Stimulated activated effector memory CD8-positive, alpha-beta T cell treated with anti-CD3 and anti-CD28 coated beads, Interleukin-12 subunit alpha, Interleukin-12 subunit beta, amount 100 ng/mL, for 72 hours (primary cell): ENCODE results near the gene BEGAIN.
A peak's percentile ranks its signal among the peaks of the same experiment; 100 is the strongest.

ENCODE experiments used
- ATAC-seq: fragments of 150-1000 bp; cut with Tn5 transposase; 2 replicates; pipeline ENCODE4 v1.10.0; 2021
- DNase-seq, 2 donors: peaks; one replicate each; pipeline ENCODE4 v3.0.0; 2021 to 2022; ENCODE audit warnings: low spot score in 2 of 2
- H3K27ac Mint-ChIP-seq: one replicate; pipeline ENCODE4 v1.8.0; 2022; ENCODE audit warnings: mild to moderate bottlenecking, mixed read lengths
- H3K36me3 Mint-ChIP-seq: one replicate; pipeline ENCODE4 v1.8.0; 2022; ENCODE audit warnings: mild to moderate bottlenecking, mixed read lengths
- H3K4me1 Mint-ChIP-seq: one replicate; pipeline ENCODE4 v1.8.0; 2022; ENCODE audit warnings: mixed read lengths
- H3K4me3 Mint-ChIP-seq: one replicate; pipeline ENCODE4 v1.8.0; 2022; ENCODE audit warnings: mild to moderate bottlenecking, mixed read lengths
- H3K9me3 Mint-ChIP-seq: one replicate; pipeline ENCODE4 v1.8.0; 2022; ENCODE audit warnings: mixed read lengths

The BEGAIN gene

GRCh38 chr14:100592461-100592891 lies 5.3 kb upstream of the BEGAIN start:
- no peaks in the 10 kb centered on the region for H3K9me3 Mint-ChIP-seq
- H3K4me1 Mint-ChIP-seq, result no peaks in the 10 kb centered on the region
- H3K4me3 Mint-ChIP-seq, result no peak overlapping the region
- H3K27ac Mint-ChIP-seq, result no peak overlapping the region
- ATAC-seq (peak; percentile 19), DNase-seq (no peak)
- no peaks in the 10 kb centered on the region for H3K36me3 Mint-ChIP-seq

GRCh38 chr14:100591453-100592371 lies 4.5 kb upstream of the BEGAIN start:
- no peak overlapping the region for H3K27ac Mint-ChIP-seq
- no peak overlapping the region for H3K4me3 Mint-ChIP-seq
- no peaks in the 10 kb centered on the region for H3K36me3 Mint-ChIP-seq
- H3K9me3 Mint-ChIP-seq, result no peaks in the 10 kb centered on the region
- ATAC-seq, result no peak
- no peak for DNase-seq
- no peaks in the 10 kb centered on the region for H3K4me1 Mint-ChIP-seq

DNA sequence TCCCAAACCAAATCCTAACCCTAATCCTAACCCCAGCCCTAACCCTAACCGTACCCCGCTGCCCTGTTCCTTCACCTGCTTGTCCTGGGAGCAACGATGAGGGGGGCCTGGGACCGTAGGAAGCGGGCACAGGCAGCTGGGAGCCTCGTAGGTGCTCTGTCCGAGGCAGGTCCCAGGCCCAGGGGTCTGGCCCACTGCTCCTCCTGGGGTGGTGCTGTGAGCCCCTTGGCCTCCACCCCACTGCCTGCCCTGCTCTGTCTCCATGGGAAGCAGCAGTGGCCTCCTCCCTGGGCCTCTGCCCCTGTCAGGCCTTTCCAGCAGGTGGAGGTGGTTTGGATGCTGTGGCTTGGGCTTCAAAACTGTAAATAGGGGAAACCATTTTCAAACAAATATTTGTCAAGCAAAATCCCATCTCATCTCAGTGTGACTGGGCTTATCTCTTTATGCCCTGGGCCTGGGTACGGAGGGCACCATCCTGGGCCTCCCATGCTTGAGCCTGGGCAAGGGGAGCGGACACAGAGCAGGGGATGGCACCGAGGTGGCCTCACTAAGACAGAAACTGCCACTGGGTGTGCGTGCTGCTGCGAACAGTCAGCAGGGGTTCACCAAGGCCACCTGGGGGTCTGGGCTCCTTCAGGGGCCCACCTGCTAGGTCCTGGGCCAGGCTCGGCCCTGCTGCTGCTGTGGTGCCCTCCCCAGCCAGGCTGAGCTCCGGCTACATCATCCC lies 3.7 kb upstream of the BEGAIN start:
- Mint-ChIP-seq H3K36me3 (no peaks in the 10 kb centered on the region), H3K27ac (no peak overlapping the region), H3K9me3 (no peaks in the 10 kb centered on the region), H3K4me1 (no peaks in the 10 kb centered on the region), H3K4me3 (no peak overlapping the region)
- ATAC-seq (no peak), DNase-seq (no peak)

DNA sequence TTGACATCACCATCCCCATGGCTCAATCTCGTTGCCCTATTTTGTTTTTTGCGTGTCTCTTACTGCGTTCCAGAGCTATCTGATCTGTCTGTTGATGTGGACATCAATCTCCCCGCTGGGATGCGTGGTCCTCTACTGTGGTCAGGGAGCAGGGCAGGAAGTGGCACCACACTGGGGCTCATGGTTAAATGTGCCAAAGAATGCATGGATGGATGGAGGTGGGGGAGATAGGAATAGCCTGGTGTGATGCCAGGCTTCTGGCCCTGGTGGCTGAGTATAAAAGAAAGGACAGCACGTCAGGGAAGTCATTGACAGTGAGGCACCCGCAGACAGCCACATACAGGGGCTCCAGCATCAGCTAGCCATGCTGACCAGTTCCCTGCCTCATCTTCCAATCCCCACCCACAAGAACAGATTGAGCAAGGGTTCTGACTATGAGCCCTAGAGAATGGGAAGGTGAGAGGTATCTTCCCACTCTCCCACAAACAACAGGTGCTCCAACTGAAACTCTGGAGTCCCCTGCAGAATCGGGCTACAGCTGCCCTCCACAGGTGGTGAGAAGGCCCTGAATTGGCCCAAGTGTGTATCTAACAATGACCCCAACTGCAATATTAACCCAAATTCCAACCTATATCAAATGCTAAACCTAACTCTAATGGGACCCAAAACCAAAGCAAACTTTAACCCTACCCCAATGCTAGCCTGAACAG lies 2.7 kb upstream of the BEGAIN start:
- Mint-ChIP-seq H3K27ac (no peak overlapping the region), H3K36me3 (no peaks in the 10 kb centered on the region), H3K4me1 (no peaks in the 10 kb centered on the region), H3K4me3 (no peak overlapping the region), H3K9me3 (no peaks in the 10 kb centered on the region)
- ATAC-seq (no peak), DNase-seq (no peak)

DNA sequence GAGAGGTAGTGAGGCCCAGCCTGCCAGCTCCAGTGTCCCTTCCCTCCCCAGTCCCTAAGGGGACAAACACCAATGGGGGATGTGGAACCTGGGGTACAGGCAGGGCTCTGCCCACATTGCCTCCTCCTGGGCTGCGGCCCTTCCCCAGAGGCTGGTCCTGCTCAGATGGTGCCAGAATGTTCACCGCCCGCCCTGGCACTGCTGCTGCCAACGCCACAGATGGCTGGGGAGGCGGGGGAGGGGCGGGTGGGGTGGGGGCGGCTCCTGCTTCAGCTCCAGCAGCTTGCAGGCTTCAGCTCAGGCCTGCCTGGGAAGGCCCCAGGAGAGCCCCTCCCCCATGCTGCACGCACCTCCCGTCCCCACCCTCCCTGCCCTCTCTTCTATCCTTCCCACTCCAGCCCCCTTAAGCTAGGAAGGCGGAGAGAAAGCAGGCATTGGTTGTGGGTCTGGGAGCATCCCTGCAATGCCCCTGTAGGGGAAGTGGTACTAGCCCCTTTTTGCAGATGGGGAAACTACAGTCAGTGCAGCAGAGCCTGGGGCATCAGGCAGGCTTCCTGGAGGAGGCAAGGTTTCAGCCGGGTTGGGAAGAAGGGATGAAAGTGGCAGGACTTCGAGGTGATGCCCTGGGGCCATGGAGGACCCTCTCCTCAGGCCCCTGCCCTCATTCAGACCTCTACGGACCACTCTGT lies 2.0 kb upstream of the BEGAIN start:
- DNase-seq, result no peak

DNA sequence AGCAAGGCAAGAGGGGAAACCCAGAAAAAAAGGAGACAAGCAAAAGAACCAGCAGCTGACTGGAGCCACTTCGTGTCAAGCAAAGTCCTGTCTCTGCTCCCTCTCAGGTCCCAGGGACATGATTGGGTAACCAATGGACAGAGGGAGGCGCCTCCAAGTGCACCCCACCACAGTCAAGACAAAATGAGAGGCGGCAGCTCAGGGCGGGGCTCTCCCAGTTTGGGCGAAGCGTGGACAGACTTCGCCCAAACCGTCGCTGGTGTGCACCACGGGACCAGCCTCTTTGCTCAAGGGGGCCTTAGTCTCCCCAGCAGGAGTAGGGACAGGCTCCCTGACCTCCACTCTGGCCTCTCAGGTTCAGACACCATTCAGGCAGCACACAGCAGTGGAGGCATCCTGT lies 1.5 kb upstream of the BEGAIN start:
- peak overlapping the region; percentile 46 for H3K4me3 Mint-ChIP-seq
- DNase-seq (no peak), ATAC-seq (no peak)
- no peak overlapping the region for H3K27ac Mint-ChIP-seq
- no peaks in the 10 kb centered on the region for H3K36me3 Mint-ChIP-seq
- no peaks in the 10 kb centered on the region for H3K9me3 Mint-ChIP-seq
- no peaks in the 10 kb centered on the region for H3K4me1 Mint-ChIP-seq

More for the DNA sequence above, 2.0 kb upstream of the BEGAIN start:
- no peak overlapping the region for H3K4me3 Mint-ChIP-seq
- no peak overlapping the region for H3K27ac Mint-ChIP-seq
- no peak for ATAC-seq
- no peaks in the 10 kb centered on the region for H3K36me3 Mint-ChIP-seq
- H3K9me3 Mint-ChIP-seq, result no peaks in the 10 kb centered on the region
- H3K4me1 Mint-ChIP-seq, result no peaks in the 10 kb centered on the region

DNA sequence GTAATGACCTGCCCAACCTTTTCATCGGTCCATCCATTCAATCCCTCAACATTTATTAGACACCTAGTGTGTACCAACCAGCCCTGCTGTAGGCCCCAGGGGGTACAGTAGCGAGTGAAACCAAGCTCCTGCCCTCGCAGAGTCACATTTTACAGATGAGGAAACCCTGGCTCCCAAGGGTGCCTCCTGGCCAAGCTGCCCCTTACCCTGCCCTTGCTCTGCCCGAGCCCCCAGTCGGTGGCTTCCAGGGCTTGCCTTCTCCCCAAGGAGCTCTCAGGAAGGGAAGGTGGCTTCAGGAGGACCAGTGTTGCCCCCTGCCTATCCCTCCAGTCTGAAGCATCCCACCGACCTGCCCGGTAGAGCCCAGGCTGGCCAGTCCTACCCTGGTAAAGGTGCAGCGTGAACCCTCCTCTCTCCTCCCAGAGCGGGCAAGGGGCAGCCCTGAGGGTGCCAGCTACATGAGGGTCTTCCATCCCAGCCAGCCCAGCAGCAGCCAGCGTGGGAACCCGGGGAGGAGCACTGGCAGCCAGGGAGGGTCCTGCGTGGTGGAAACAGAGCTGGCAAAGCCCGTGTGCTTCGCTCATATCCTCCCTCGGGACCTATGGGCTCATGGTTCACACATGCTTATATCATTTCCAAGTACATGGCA lies 670 bp upstream of the BEGAIN start:
- Mint-ChIP-seq H3K4me1 (no peaks in the 10 kb centered on the region), H3K27ac (no peak overlapping the region), H3K36me3 (no peaks in the 10 kb centered on the region), H3K9me3 (no peaks in the 10 kb centered on the region), H3K4me3 (peak overlapping the region; percentile 46)
- DNase-seq, result no peak
- ATAC-seq, result no peak

DNA sequence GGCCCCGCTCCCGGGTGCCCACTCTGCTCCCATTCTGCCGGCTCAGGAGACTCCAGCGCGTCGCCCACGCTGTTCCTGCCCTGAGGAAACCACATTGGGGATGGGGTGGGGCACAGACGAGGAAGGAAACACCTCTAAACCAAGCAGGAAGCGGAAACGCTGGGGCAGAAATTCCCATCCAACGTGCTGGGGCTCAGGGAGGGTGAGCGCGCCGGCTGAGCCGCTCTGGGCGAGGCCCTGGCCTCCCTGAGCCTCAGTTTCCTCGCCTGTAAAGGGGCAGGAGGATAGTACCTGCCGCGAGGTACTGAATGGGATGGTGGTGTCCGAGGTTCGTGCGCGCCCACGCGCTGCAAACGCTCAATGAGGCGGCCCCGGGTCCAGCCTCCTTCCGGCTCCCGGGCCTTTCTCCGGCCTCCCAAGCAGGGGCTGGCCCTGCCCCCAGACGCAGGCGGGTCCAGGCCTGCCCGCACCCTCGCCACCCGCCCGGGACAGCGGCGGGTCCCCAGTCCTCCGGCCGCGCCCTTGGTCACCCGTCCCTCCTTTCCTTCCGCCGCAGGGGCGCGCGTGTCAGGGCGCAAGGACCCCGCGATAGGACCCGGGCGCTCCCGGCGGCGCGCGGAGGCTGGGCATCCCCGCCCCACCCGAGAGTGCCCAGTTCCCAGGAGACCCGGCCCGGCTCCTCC lies 673 bp downstream of the BEGAIN start:
- peak overlapping the region; percentile 55 for H3K4me3 Mint-ChIP-seq
- no peaks in the 10 kb centered on the region for H3K36me3 Mint-ChIP-seq
- H3K9me3 Mint-ChIP-seq, result no peaks in the 10 kb centered on the region
- ATAC-seq, result peak; percentile 24
- no peaks in the 10 kb centered on the region for H3K4me1 Mint-ChIP-seq
- DNase-seq, result no peak
- no peak overlapping the region for H3K27ac Mint-ChIP-seq

- ATAC-seq (no peak), DNase-seq (no peak)
- no peaks in the 10 kb centered on the region for H3K4me1 Mint-ChIP-seq
- H3K36me3 Mint-ChIP-seq, result no peaks in the 10 kb centered on the region
- H3K9me3 Mint-ChIP-seq, result no peaks in the 10 kb centered on the region
- H3K27ac Mint-ChIP-seq, result no peak overlapping the region
- H3K4me3 Mint-ChIP-seq, result peak overlapping the region; percentile 55
Measured at GRCh38 chr14:100586153-100586402, 1.1 kb downstream of the BEGAIN start.

- Mint-ChIP-seq H3K27ac (no peak overlapping the region), H3K4me1 (no peaks in the 10 kb centered on the region), H3K36me3 (no peaks in the 10 kb centered on the region), H3K9me3 (no peaks in the 10 kb centered on the region), H3K4me3 (peak overlapping the region; percentile 55)
- ATAC-seq (no peak), DNase-seq (no peak)
Measured at GRCh38 chr14:100585448-100586152, 1.6 kb downstream of the BEGAIN start.

- H3K36me3 Mint-ChIP-seq, result no peaks in the 10 kb centered on the region
- DNase-seq (no peak), ATAC-seq (peak; percentile 14)
- H3K4me1 Mint-ChIP-seq, result no peaks in the 10 kb centered on the region
- no peak overlapping the region for H3K4me3 Mint-ChIP-seq
- no peak overlapping the region for H3K27ac Mint-ChIP-seq
- no peaks in the 10 kb centered on the region for H3K9me3 Mint-ChIP-seq
Measured at GRCh38 chr14:100584056-100585031, 2.9 kb downstream of the BEGAIN start.

- Mint-ChIP-seq H3K27ac (no peak overlapping the region), H3K9me3 (no peaks in the 10 kb centered on the region), H3K36me3 (no peaks in the 10 kb centered on the region), H3K4me1 (no peaks in the 10 kb centered on the region), H3K4me3 (no peak overlapping the region)
- no peak for ATAC-seq
- DNase-seq, result no peak
Measured at GRCh38 chr14:100583245-100583644, 4.0 kb downstream of the BEGAIN start.
